Endodermal cell (in vitro differentiated cells): ENCODE results near the gene ITPKC. TPM values are rescaled to one million over a fixed set of nuclear protein-coding genes. Genes with fewer than 3 reads are reported as not detected.

Experiments used
- DNase-seq: peaks from one replicate; pipeline ENCODE4 v3.0.0-alpha.2; 2017
- H3K27ac ChIP-seq: 2 replicates; pipeline ENCODE4 v1.5.1; 2013; ENCODE audit warnings: mild to moderate bottlenecking, low read depth, low read length, moderate library complexity
- H3K27me3 ChIP-seq: 2 replicates; pipeline ENCODE4 v1.6.1; 2013; ENCODE audit warnings: mild to moderate bottlenecking, low read length, moderate library complexity; ENCODE audit not compliant: insufficient read depth, control insufficient read depth, poor library complexity, severe bottlenecking
- H3K36me3 ChIP-seq: 2 replicates; pipeline ENCODE4 v1.7.0; 2013; ENCODE audit warnings: mild to moderate bottlenecking, low read length, moderate library complexity; ENCODE audit not compliant: control insufficient read depth, insufficient read depth
- H3K4me1 ChIP-seq: one replicate; pipeline ENCODE4 v1.7.0; 2013; ENCODE audit warnings: low read length; ENCODE audit not compliant: control insufficient read depth, insufficient read depth
- H3K4me3 ChIP-seq: 2 replicates; pipeline ENCODE4 v1.5.1; 2013; ENCODE audit warnings: mild to moderate bottlenecking, low read length, moderate library complexity
- H3K9ac ChIP-seq: 2 replicates; pipeline ENCODE4 v1.6.1; 2013; ENCODE audit warnings: mild to moderate bottlenecking, low read length, moderate library complexity; ENCODE audit not compliant: poor library complexity, severe bottlenecking; ENCODE audit errors: extremely low read depth
- H3K9me3 ChIP-seq: 2 replicates; pipeline ENCODE4 v1.6.1; 2013; ENCODE audit warnings: mild to moderate bottlenecking, low read length, moderate library complexity; ENCODE audit not compliant: control insufficient read depth
- H3K27ac Mint-ChIP-seq: 2 replicates; pipeline ENCODE4 v1.8.0; 2020; ENCODE audit warnings: mixed read lengths
- H3K27me3 Mint-ChIP-seq: 2 replicates; pipeline ENCODE4 v1.8.0; 2021; ENCODE audit warnings: mild to moderate bottlenecking, mixed read lengths; ENCODE audit not compliant: insufficient read depth
- H3K36me3 Mint-ChIP-seq: 2 replicates; pipeline ENCODE4 v1.8.0; 2020; ENCODE audit warnings: low read depth, mixed read lengths
- H3K4me1 Mint-ChIP-seq: 2 replicates; pipeline ENCODE4 v1.8.0; 2020; ENCODE audit warnings: mixed read lengths
- H3K4me3 Mint-ChIP-seq: 2 replicates; pipeline ENCODE4 v1.8.0; 2020; ENCODE audit warnings: mild to moderate bottlenecking, moderate library complexity, mixed read lengths
- H3K9me3 Mint-ChIP-seq: 2 replicates; pipeline ENCODE4 v1.8.0; 2020; ENCODE audit warnings: mild to moderate bottlenecking, mixed read lengths
- WGBS, 2 experiments: methylation state at CpG; one replicate each; pipeline versions ENCODE4 v1.1.5 to v1.1.7; 2013; ENCODE audit warnings: missing lambda C conversion rate in 2 of 2, mixed read lengths in 1 of 2; ENCODE audit not compliant: insufficient coverage in 1 of 2, insufficient read length in 1 of 2; 5-methylcytosine and 5-hydroxymethylcytosine counted together
- total RNA-seq, 2 donors: library from RNA; stranded (reverse); fragmentation: NEBNext Ultra II Directional in 1 of 2; extraction: Animal tissue kit (Norgen Biotek cat#: 25700) in 1 of 2; gene quantifications; 2 replicates in 1 of 2; 3 replicates in 1 of 2; pipeline ENCODE4 v1.2.1, GENCODE V29; 2021
- TF ChIP-seq, protein P1 (sequence below): fragments of 200-600 bp; sonication (generic); conservative IDR thresholded peaks from 2 replicates; pipeline ENCODE4 v1.5.0; 2021; ENCODE audit warnings: antibody characterized with exemption, mild to moderate bottlenecking

Gene ITPKC
- total RNA-seq, 2 donors from 2014 or later, result 9.9 to 11.1 TPM

GRCh38 chr19:40716031-40716481, 856 bp upstream of the ITPKC start:
- H3K36me3 Mint-ChIP-seq, result peaks cover 29% of the 10 kb centered on the region
- TF ChIP-seq, protein P1, sequence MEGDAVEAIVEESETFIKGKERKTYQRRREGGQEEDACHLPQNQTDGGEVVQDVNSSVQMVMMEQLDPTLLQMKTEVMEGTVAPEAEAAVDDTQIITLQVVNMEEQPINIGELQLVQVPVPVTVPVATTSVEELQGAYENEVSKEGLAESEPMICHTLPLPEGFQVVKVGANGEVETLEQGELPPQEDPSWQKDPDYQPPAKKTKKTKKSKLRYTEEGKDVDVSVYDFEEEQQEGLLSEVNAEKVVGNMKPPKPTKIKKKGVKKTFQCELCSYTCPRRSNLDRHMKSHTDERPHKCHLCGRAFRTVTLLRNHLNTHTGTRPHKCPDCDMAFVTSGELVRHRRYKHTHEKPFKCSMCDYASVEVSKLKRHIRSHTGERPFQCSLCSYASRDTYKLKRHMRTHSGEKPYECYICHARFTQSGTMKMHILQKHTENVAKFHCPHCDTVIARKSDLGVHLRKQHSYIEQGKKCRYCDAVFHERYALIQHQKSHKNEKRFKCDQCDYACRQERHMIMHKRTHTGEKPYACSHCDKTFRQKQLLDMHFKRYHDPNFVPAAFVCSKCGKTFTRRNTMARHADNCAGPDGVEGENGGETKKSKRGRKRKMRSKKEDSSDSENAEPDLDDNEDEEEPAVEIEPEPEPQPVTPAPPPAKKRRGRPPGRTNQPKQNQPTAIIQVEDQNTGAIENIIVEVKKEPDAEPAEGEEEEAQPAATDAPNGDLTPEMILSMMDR, result no peak
- H3K9me3 ChIP-seq, result no peaks in the 10 kb centered on the region
- no peaks in the 10 kb centered on the region for H3K27me3 ChIP-seq
- DNase-seq, result peak; percentile 68
- peak overlapping the region; percentile 67 for H3K9ac ChIP-seq
- H3K27ac Mint-ChIP-seq, result peak overlapping the region; percentile 89
- peak overlapping the region; percentile 66 for H3K27ac ChIP-seq
- H3K27me3 Mint-ChIP-seq, result no peaks in the 10 kb centered on the region
- H3K4me1 Mint-ChIP-seq, result peaks cover 19% of the 10 kb centered on the region
- no peaks in the 10 kb centered on the region for H3K9me3 Mint-ChIP-seq
- H3K36me3 ChIP-seq, result peaks cover 19% of the 10 kb centered on the region
- 4 to 14% methylated on average over 5 to 8 of the region's 8 CpGs for WGBS, 2 experiments
- H3K4me1 ChIP-seq, result no peaks in the 10 kb centered on the region
- H3K4me3 ChIP-seq, result peak overlapping the region; percentile 94
- H3K4me3 Mint-ChIP-seq, result peak overlapping the region; percentile 91

- Histone ChIP-seq H3K9me3 (no peaks in the 10 kb centered on the region), H3K4me1 (no peaks in the 10 kb centered on the region), H3K27ac (no peak overlapping the region), H3K27me3 (no peaks in the 10 kb centered on the region), H3K36me3 (peaks cover 21% of the 10 kb centered on the region), H3K4me3 (peak overlapping the region; percentile 94), H3K9ac (peak overlapping the region; percentile 67)
- TF ChIP-seq, protein P1, result no peak
- Mint-ChIP-seq H3K27me3 (no peaks in the 10 kb centered on the region), H3K36me3 (peaks cover 28% of the 10 kb centered on the region), H3K27ac (peak overlapping the region; percentile 91), H3K4me1 (peaks cover 19% of the 10 kb centered on the region), H3K4me3 (peak overlapping the region; percentile 91), H3K9me3 (no peaks in the 10 kb centered on the region)
- WGBS, 2 experiments, result 1 to 3% methylated on average over 13 to 20 of the region's 20 CpGs
- DNase-seq, result no peak
Observed at GRCh38 chr19:40717325-40717879, 490 bp downstream of the ITPKC start.

DNA sequence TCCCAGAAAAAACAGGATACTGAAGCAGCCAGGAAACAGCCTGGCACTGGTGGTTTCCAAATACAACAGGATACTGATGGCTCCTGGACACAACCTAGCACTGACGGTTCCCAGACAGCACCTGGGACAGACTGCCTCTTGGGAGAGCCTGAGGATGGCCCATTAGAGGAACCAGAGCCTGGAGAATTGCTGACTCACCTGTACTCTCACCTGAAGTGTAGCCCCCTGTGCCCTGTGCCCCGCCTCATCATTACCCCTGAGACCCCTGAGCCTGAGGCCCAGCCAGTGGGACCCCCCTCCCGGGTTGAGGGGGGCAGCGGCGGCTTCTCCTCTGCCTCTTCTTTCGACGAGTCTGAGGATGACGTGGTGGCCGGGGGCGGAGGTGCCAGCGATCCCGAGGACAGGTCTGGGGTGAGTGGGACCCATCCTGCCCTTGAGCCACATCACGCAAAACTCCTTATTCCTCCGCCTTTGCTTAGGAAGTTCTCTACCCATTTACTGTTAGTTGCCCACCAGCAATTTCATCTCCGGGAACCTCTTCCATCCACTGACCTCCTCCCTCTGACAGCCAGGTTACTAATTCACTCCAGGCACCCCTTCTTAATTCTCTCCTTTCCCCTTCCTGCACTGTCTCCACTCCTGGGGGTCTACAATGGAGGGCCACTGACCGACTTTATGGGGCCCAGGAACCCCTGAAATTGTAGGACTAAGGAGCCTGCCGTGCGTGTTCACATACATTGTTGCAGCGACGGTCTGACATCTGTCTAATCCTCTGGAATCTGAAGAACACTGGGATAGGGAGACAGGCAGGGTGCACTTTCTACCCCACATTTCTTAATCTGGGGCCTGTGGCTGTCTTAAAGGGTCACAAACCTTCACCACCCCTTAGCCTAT, 1.2 kb downstream of the ITPKC start:
- no peaks in the 10 kb centered on the region for H3K9me3 ChIP-seq
- H3K27ac Mint-ChIP-seq, result peak overlapping the region; percentile 91
- 24 to 29% methylated on average over 13 to 20 of the region's 20 CpGs for WGBS, 2 experiments
- H3K27ac ChIP-seq, result no peak overlapping the region
- H3K36me3 Mint-ChIP-seq, result peaks cover 27% of the 10 kb centered on the region
- H3K9ac ChIP-seq, result peak overlapping the region; percentile 67
- no peaks in the 10 kb centered on the region for H3K4me1 ChIP-seq
- H3K4me3 Mint-ChIP-seq, result peak overlapping the region; percentile 91
- H3K4me3 ChIP-seq, result peak overlapping the region; percentile 94
- peak; percentile 68 for DNase-seq
- no peaks in the 10 kb centered on the region for H3K27me3 ChIP-seq
- no peaks in the 10 kb centered on the region for H3K9me3 Mint-ChIP-seq
- TF ChIP-seq, protein P1, result no peak
- H3K36me3 ChIP-seq, result peaks cover 18% of the 10 kb centered on the region
- H3K4me1 Mint-ChIP-seq, result peaks cover 19% of the 10 kb centered on the region
- no peaks in the 10 kb centered on the region for H3K27me3 Mint-ChIP-seq
